OCI-LY1 (cell line): ENCODE measurements around the gene LRRC41.
A peak's percentile ranks its signal among the peaks of the same experiment; 100 is the strongest.
"Not testable (repeated sequence)": the region's sequence is repeated elsewhere in the genome, so short reads cannot be mapped to it uniquely, and the experiment has no call there.

ENCODE experiments used
- H2AFZ ChIP-seq: fragments of 200-600 bp; sonication (generic), shearing (Covaris generic); 2 replicates; pipeline ENCODE4 v1.6.0; 2014; ENCODE audit warnings: antibody characterized with exemption, mild to moderate bottlenecking, low read length
- H3F3A ChIP-seq: fragments of 200-600 bp; sonication (generic), shearing (Covaris generic); 2 replicates; pipeline ENCODE4 v1.6.0; 2014; ENCODE audit warnings: mild to moderate bottlenecking, antibody characterized with exemption, low read length, moderate library complexity; ENCODE audit not compliant: insufficient read depth
- H3K27ac ChIP-seq: fragments of 200-600 bp; sonication (generic); 2 replicates; pipeline ENCODE4 v1.5.1; 2014; ENCODE audit warnings: low read length, mixed run types, mild to moderate bottlenecking, low read depth; ENCODE audit not compliant: poor library complexity, severe bottlenecking
- H3K27me3 ChIP-seq: fragments of 200-600 bp; sonication (generic); 2 replicates; pipeline ENCODE4 v1.6.0; 2014; ENCODE audit warnings: antibody characterized with exemption, mild to moderate bottlenecking, low read length, moderate library complexity; ENCODE audit not compliant: insufficient read depth
- H3K36me3 ChIP-seq: fragments of 200-600 bp; sonication (generic); 2 replicates; pipeline ENCODE4 v1.6.1; 2014; ENCODE audit warnings: mild to moderate bottlenecking, antibody characterized with exemption, low read length, moderate library complexity, mixed read lengths; ENCODE audit not compliant: insufficient read depth
- H3K4me1 ChIP-seq: fragments of 200-600 bp; sonication (generic); 2 replicates; pipeline ENCODE4 v1.5.1; 2014; ENCODE audit warnings: mild to moderate bottlenecking, low read length, moderate library complexity; ENCODE audit not compliant: insufficient read depth, severe bottlenecking
- H3K4me2 ChIP-seq: fragments of 200-600 bp; sonication (generic), shearing (Covaris generic); 2 replicates; pipeline ENCODE4 v1.6.1; 2014; ENCODE audit warnings: low read length
- H3K4me3 ChIP-seq: fragments of 200-600 bp; sonication (generic); 2 replicates; pipeline ENCODE4 v1.5.1; 2014; ENCODE audit warnings: low read length, low read depth, mild to moderate bottlenecking, mixed read lengths; ENCODE audit not compliant: poor library complexity, severe bottlenecking
- H3K79me2 ChIP-seq: fragments of 200-600 bp; shearing (Covaris generic); 2 replicates; pipeline ENCODE4 v1.6.1; 2016; ENCODE audit warnings: mixed run types, low read length, mixed read lengths; ENCODE audit not compliant: insufficient read depth
- H3K9ac ChIP-seq: fragments of 200-600 bp; sonication (generic), shearing (Covaris generic); 2 replicates; pipeline ENCODE4 v1.6.1; 2014; ENCODE audit warnings: mild to moderate bottlenecking, low read length, mixed read lengths
- H3K9me2 ChIP-seq: fragments of 200-600 bp; sonication (generic), shearing (Covaris generic); 2 replicates; pipeline ENCODE4 v1.6.1; 2014; ENCODE audit warnings: low read depth, mild to moderate bottlenecking, low read length, mixed read lengths
- H3K9me3 ChIP-seq: fragments of 200-600 bp; shearing (Covaris generic); 2 replicates; pipeline ENCODE4 v1.6.1; 2014; ENCODE audit warnings: low read length, mixed read lengths
- H4K20me1 ChIP-seq: fragments of 200-600 bp; sonication (generic), shearing (Covaris generic); 2 replicates; pipeline ENCODE4 v1.6.0; 2016; ENCODE audit warnings: mild to moderate bottlenecking, low read length; ENCODE audit not compliant: insufficient read depth
- CTCF ChIP-seq: fragments of 200-600 bp; sonication (generic), shearing (Covaris generic); IDR thresholded peaks from 2 replicates; pipeline ENCODE4 v1.5.1; 2017; ENCODE audit warnings: mild to moderate bottlenecking, antibody characterized with exemption, low read length, moderate library complexity, mixed read lengths
- EZH2 ChIP-seq: fragments of 200-600 bp; sonication (generic), shearing (Covaris generic); IDR thresholded peaks from 2 replicates; pipeline ENCODE4 v1.8.0; 2017; ENCODE audit warnings: borderline replicate concordance, mixed run types, mild to moderate bottlenecking, antibody characterized with exemption, low read length, moderate library complexity, mixed read lengths

LRRC41 gene

GRCh38 chr1:46333300-46334029, 30.0 kb upstream of the LRRC41 start:
- Histone ChIP-seq H3K27me3 (no peaks in the 10 kb centered on the region), H3K4me3 (no peak overlapping the region), H3K4me1 (peaks cover 35% of the 10 kb centered on the region), H3K36me3 (no peaks in the 10 kb centered on the region), H3K9me3 (no peaks in the 10 kb centered on the region), H3K9ac (no peak overlapping the region), H3K79me2 (no peaks in the 10 kb centered on the region), H2AFZ (no peak overlapping the region), H3K4me2 (no peak overlapping the region; the same call in 1 of the 2 replicates), H3F3A (no peaks in the 10 kb centered on the region), H4K20me1 (no peaks in the 10 kb centered on the region), H3K9me2 (no peaks in the 10 kb centered on the region), H3K27ac (peak overlapping the region; percentile 83)
- TF ChIP-seq EZH2 (no peak), CTCF (peak; percentile 56)

GRCh38 chr1:46331786-46332540, 28.5 kb upstream of the LRRC41 start:
- H3K4me3 ChIP-seq = peak overlapping the region; percentile 24
- H3K4me2 ChIP-seq = peak overlapping the region; percentile 44
- H3K9ac ChIP-seq = peak overlapping the region; percentile 44
- not testable (repeated sequence) for H3K79me2 ChIP-seq, H4K20me1 ChIP-seq, H3K9me3 ChIP-seq, H3K27me3 ChIP-seq, H3K36me3 ChIP-seq, H3F3A ChIP-seq, H3K9me2 ChIP-seq
- H3K27ac ChIP-seq = peak overlapping the region; percentile 83
- H3K4me1 ChIP-seq = peaks cover 35% of the 10 kb centered on the region
- peak overlapping the region; percentile 71; the same call in 1 of the 2 replicates for H2AFZ ChIP-seq

- H3K79me2 ChIP-seq, H3K4me3 ChIP-seq, H2AFZ ChIP-seq, H3K9me3 ChIP-seq, H4K20me1 ChIP-seq, H3K4me2 ChIP-seq, H3K9me2 ChIP-seq, H3K36me3 ChIP-seq, H3K27ac ChIP-seq, H3F3A ChIP-seq, H3K27me3 ChIP-seq, H3K9ac ChIP-seq: not testable (repeated sequence)
- peaks cover 35% of the 10 kb centered on the region for H3K4me1 ChIP-seq
These were observed 27.0 kb upstream of the LRRC41 start for GRCh38 chr1:46330381-46330780.

GRCh38 chr1:46329807-46330206, 26.4 kb upstream of the LRRC41 start:
- H3K9me2 ChIP-seq, H3K9me3 ChIP-seq, H3K36me3 ChIP-seq, H2AFZ ChIP-seq, H3K9ac ChIP-seq, H3K4me2 ChIP-seq, H3K79me2 ChIP-seq, H3K27me3 ChIP-seq, H3K4me3 ChIP-seq, H3K27ac ChIP-seq, H4K20me1 ChIP-seq, H3F3A ChIP-seq: not testable (repeated sequence)
- peaks cover 35% of the 10 kb centered on the region for H3K4me1 ChIP-seq

GRCh38 chr1:46328182-46328581, 24.8 kb upstream of the LRRC41 start:
- H3F3A ChIP-seq, H3K4me3 ChIP-seq, H3K9me3 ChIP-seq, H3K27ac ChIP-seq, H3K36me3 ChIP-seq, H4K20me1 ChIP-seq, H3K9me2 ChIP-seq, H2AFZ ChIP-seq, H3K27me3 ChIP-seq, H3K4me2 ChIP-seq, H3K9ac ChIP-seq, H3K79me2 ChIP-seq: not testable (repeated sequence)
- peaks cover 23% of the 10 kb centered on the region for H3K4me1 ChIP-seq

GRCh38 chr1:46325285-46326076, 22.1 kb upstream of the LRRC41 start:
- H3K9me3 ChIP-seq, H4K20me1 ChIP-seq, H3K79me2 ChIP-seq, H3K9ac ChIP-seq, H3K9me2 ChIP-seq, H3K4me3 ChIP-seq, H3K4me2 ChIP-seq, H3K27me3 ChIP-seq, H3K36me3 ChIP-seq, H3K4me1 ChIP-seq, H3K27ac ChIP-seq, H3F3A ChIP-seq: not testable (repeated sequence)
- 0 out of 2 replicates have a peak overlapping the region, but pooled peaks have one; percentile 13 for H2AFZ ChIP-seq
